Heart right ventricle (tissue), 16 donors: ENCODE measurements around the gene CDK5RAP3. TPM values are rescaled to one million over a fixed set of nuclear protein-coding genes. Genes with fewer than 3 reads are reported as not detected.

Experiments used
- ATAC-seq, 8 donors: fragments of 200-7000 bp; cut with Tn5 transposase; one replicate each; pipeline ENCODE4 v1.9.1; 2020; ENCODE audit warnings: mild to moderate bottlenecking in 8 of 8, moderate library complexity in 8 of 8, moderate number of reproducible peaks in 1 of 8
- DNase-seq, 2 donors: peaks; one replicate each; pipeline ENCODE4 v3.0.0-alpha.2; 2020
- H3K27ac ChIP-seq, 10 donors: fragments of 200-600 bp; sonication (generic) in 2 of 10; one replicate each; pipeline versions ENCODE4 v1.5.0 to v1.8.0; 2020 to 2022; ENCODE audit warnings: mild to moderate bottlenecking in 3 of 10
- H3K27me3 ChIP-seq, 7 donors: fragments of 200-600 bp; one replicate each; pipeline ENCODE4 v1.8.0; 2021 to 2022; ENCODE audit warnings: mild to moderate bottlenecking in 2 of 7
- H3K36me3 ChIP-seq, 9 donors: fragments of 200-600 bp; sonication (generic) in 1 of 9; one replicate each; pipeline versions ENCODE4 v1.5.0 to v1.8.0; 2020 to 2022; ENCODE audit warnings: mild to moderate bottlenecking in 2 of 9
- H3K4me1 ChIP-seq, 9 donors: fragments of 200-600 bp; sonication (generic) in 1 of 9; one replicate each; pipeline versions ENCODE4 v1.5.0 to v1.8.0; 2020 to 2022; ENCODE audit warnings: mild to moderate bottlenecking in 4 of 9
- H3K4me3 ChIP-seq, 10 donors: fragments of 200-600 bp; sonication (generic) in 2 of 10; one replicate each; pipeline versions ENCODE4 v1.5.0 to v1.8.0; 2020 to 2022; ENCODE audit warnings: mild to moderate bottlenecking in 7 of 10, moderate library complexity in 2 of 10
- H3K9me3 ChIP-seq, 11 donors: fragments of 200-600 bp in 10 of 11; sonication (generic) in 2 of 11; one replicate each; pipeline versions ENCODE4 v1.5.0 to v1.8.0; 2013 to 2022; ENCODE audit warnings: mild to moderate bottlenecking in 2 of 11, control low read depth in 1 of 11, moderate library complexity in 1 of 11
- WGBS, 2 donors: extraction: QIAGEN DNeasy Blood & Tissue Kit; methylation state at CpG; one replicate each; pipeline ENCODE4 v1.1.7; 2013; ENCODE audit warnings: inconsistent platforms in 1 of 2; 5-methylcytosine and 5-hydroxymethylcytosine counted together
- intact Hi-C, 10 donors: fragments of 100-400 bp; cut with DNase I; formaldehyde crosslinking; loops; one replicate each; pipeline versions ENCODE4 v1.11.1 to v1.14.2; 2022
- polyA plus RNA-seq, 2 donors: library from polyadenylated mRNA; stranded (reverse); fragments of 200-250 nt; gene quantifications; one replicate each; pipeline ENCODE4 v1.2.3, GENCODE V29; 2013
- total RNA-seq, 10 donors: library from RNA; stranded (reverse); fragmentation: NEBNext Ultra II Directional in 3 of 10; extraction: Animal tissue kit (Norgen Biotek cat#: 25700) in 3 of 10; gene quantifications; one replicate each; pipeline versions ENCODE4 v1.2.1 to v1.2.4, GENCODE V29; 2021 to 2023
- TF ChIP-seq, protein P1 (sequence below), 9 donors: fragments of 200-600 bp; sonication (generic) in 2 of 9; IDR thresholded peaks; one replicate each; pipeline versions ENCODE4 v1.5.0 to v1.8.0; 2021 to 2022; ENCODE audit warnings: antibody characterized with exemption in 9 of 9, mild to moderate bottlenecking in 5 of 9, moderate library complexity in 1 of 9
- donor health status: Arrhythmogenic right ventricular cardiomyopathy.
- donor health status: ischemic (EF 13 %, LVEDD 7.1; RV severe dilation, severe dysfunction).
- donor health status: healthy with polysubstance abuse.
- donor health status: DM: no; HTN: yes; CAD: no.
- donor health status: DM: no; HTN: no; CAD: no.
- donor health status: ischemic (EF 25% LVEDD 6.9; RV normal size, moderate dysfunction).
- donor health status: ischemic (EF 25% LVEDD 5.7; RV mildly dilated, moderate dysfunction).
- donor health status: healthy.
- donor health status: DM: yes; HTN: yes; CAD: no.
- donor health status: Ischemic cardiomyopathy.
- donor health status: ischemic (EF 35%, LVEDD 5.7; RV mildly dilated, moderate dysfunction).
- donor health status: nonischemic (EF 11% LVEDD 7.7; RV severe dilation, severe dysfunction).
- donor health status: DM: yes; HTN: yes; CAD: no.
- donor health status: PGD.
- donor health status: ischemic (EF 29% LVEDD 5.4; RV normal size, mild dysfunction).
- donor health status: nonischemic (EF 23%, LVEDD 6.1; RV moderate dilation, normal function).

CDK5RAP3 gene
- total and polyA plus RNA-seq, 12 donors, result 44.0 to 143 (median 64.2) TPM

DNA sequence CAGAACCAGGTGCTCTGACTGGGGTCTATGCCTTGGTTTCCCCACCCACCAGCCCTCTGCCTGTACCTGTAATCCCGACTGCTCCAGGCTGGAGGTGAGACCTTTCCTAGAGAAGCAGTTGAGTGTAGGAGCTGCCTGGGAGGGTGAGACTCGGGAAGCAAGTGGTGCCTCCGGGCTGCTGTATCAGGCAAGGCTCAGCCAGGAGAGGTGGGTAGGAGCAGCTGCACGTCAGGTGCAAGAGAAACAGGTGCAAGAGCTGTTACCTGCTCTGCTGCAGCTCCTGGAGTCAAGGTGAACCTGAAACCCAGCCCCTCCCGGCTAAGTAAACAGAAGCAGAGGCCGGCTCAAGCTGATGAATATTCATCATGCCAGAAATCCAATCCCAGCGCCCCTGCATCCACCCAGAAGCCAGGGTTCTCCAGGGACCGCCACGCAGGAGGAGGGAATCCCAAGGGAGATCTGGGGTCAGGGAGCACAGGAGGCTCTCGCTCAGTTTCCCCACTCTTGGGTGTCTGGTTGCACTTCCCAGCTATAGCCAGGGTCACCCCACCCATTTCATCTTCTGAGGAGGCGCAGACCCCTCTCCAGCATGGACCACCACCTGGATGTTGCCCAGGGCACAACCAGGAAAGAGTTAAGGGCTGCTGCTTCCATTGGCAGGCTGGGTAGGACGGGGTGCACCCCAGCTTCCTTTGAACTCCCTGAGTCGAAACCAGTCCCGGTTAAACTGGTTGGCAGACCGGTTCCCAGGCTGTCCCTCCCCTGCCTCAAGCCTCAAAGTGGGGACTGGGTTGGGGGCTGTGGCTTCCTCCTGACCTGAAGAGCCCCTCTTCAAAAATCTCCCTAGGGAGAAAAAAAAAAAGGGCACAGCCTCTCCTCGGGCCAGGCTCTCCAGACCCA, 13.1 kb upstream of the CDK5RAP3 start, which contains the start of gene PRR15L:
TSS of gene PRR15L (minus strand) at position 293 of the 900 bp plus-strand sequence. CDS start 4,649 bp downstream, outside the sequence.
- ATAC-seq (no peak), DNase-seq (no peak)
- Histone ChIP-seq H3K27ac (no peak within 1 kb of the TSS), H3K4me3 (no peak within 1 kb of the TSS), H3K27me3 (no peaks in the 10 kb centered on the region), H3K36me3 (no peaks in the 10 kb centered on the region), H3K9me3 (peaks cover 0 to 5% (median 0%) of the 10 kb centered on the region in 11 donors), H3K4me1 (no peaks in the 10 kb centered on the region)
- intact Hi-C loops, result loop anchor here in 1 of 10 donors (10.0 kb wide), 1 partner anchor 57 kb away; no protein-coding TSS in a partner anchor
- 51 to 57% methylated on average over 16 of the region's 16 CpGs for WGBS, 2 donors
- TF ChIP-seq, protein P1, sequence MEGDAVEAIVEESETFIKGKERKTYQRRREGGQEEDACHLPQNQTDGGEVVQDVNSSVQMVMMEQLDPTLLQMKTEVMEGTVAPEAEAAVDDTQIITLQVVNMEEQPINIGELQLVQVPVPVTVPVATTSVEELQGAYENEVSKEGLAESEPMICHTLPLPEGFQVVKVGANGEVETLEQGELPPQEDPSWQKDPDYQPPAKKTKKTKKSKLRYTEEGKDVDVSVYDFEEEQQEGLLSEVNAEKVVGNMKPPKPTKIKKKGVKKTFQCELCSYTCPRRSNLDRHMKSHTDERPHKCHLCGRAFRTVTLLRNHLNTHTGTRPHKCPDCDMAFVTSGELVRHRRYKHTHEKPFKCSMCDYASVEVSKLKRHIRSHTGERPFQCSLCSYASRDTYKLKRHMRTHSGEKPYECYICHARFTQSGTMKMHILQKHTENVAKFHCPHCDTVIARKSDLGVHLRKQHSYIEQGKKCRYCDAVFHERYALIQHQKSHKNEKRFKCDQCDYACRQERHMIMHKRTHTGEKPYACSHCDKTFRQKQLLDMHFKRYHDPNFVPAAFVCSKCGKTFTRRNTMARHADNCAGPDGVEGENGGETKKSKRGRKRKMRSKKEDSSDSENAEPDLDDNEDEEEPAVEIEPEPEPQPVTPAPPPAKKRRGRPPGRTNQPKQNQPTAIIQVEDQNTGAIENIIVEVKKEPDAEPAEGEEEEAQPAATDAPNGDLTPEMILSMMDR (IDR thresholded peaks at IDR 0.05), result no peak

DNA sequence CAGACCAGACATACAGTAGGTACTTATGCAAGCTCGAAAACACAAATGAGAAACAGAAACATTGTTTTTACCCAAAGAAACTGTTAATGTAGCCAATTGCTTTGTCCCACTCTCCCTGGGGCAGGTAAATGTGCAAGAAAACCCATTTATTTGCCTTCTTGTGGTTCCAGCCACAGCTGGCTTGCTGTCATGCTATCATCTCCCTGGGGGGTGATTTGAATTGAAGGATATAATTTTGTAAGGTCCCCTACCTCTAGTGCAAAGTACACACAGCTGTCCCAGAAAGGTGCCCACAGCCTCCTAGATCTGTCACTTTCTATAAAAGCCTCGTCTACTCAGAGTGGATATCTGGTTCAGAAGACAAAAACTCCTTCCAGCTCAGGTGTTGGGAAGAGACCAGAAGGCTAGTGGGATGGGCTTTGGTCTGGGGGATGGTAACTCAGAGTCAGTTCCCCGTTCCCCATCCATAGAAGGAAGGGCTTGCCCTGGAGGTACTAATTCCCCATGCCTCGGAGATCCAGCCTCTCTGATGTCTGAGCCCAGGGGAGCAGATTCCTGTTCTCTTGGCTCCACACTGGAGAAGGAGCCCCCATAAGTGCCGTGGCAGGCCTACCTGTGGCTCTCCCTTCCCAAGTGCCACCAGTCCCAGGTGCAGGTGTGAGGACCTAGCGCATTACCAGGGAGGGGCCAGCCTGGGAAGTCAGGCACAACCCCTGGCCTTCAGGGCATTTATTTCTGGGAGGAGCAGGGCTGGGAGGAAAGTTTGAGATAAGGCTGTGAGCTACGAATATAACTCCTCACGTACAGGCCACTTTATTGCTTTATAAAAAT, 10.9 kb upstream of the CDK5RAP3 start:
- ATAC-seq (no peak), DNase-seq (no peak)
- H3K9me3 ChIP-seq, result peaks cover 0 to 5% (median 0%) of the 10 kb centered on the region in 11 donors
- H3K27ac ChIP-seq, result no peak overlapping the region
- intact Hi-C loops, result loop anchor here in 3 of 10 donors (5.0 to 10.0 kb wide), 3 partner anchors 55 to 115 kb away; partner anchors contain the start of gene SCRN2 (in 1 of the 3)
- 67 to 75% methylated on average over 8 of the region's 8 CpGs for WGBS, 2 donors
- H3K27me3 ChIP-seq, result no peaks in the 10 kb centered on the region
- H3K4me1 ChIP-seq, result no peaks in the 10 kb centered on the region
- TF ChIP-seq, protein P1 (IDR thresholded peaks at IDR 0.05), result no peak
- no peak overlapping the region for H3K4me3 ChIP-seq
- H3K36me3 ChIP-seq, result no peaks in the 10 kb centered on the region

DNA sequence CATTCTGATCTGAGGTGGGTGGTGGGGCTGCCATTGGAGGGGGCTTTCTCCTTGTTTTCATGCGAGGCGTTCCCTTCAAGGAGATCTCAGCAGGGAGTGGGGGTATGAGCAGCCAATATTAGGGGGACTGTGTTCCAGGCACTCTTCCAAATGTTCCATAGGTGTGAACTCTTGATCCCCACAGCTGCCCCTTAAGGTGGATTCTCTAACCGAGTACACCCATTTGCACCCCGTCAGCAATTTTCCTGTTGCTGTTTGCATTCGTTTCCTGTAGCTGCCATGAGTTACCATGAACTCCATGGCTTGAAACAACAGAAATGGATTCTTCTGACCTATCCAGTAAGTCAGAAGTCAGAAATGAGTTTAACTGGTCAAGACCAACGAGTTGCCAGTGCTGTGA, 9.5 kb upstream of the CDK5RAP3 start:
- TF ChIP-seq, protein P1 (IDR thresholded peaks at IDR 0.05), result no peak
- 81 to 87% methylated on average over 6 of the region's 6 CpGs for WGBS, 2 donors
- DNase-seq (no peak), ATAC-seq (no peak)
- no peaks in the 10 kb centered on the region for H3K4me1 ChIP-seq
- H3K36me3 ChIP-seq, result no peaks in the 10 kb centered on the region
- intact Hi-C loops, result loop anchor here in 2 of 10 donors (5.0 to 10.0 kb wide), 2 partner anchors 114 to 117 kb away; partner anchors contain the start of gene SCRN2 (in 1 of the 2)
- no peak overlapping the region for H3K4me3 ChIP-seq
- H3K27ac ChIP-seq, result no peak overlapping the region
- H3K9me3 ChIP-seq, result peaks cover 0 to 5% (median 0%) of the 10 kb centered on the region in 11 donors
- H3K27me3 ChIP-seq, result no peaks in the 10 kb centered on the region

DNA sequence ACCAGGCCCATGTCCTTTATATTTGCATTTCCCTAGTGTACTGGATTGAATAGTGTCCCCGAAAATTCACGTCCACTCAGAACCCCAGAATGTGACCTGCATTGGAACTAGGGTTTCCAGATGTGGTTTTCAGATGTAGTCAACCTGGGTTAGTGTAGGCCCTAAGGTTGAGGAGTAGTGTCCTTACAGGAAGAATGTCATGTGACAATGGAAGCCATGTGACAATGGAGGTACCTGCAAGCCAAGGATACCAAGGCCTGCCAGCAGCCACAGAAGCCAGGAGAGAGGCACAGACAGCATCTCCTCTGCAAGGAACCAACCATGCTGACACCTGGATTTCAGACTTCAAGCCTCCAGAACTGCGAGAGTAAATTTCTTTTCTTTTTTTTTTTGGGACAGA, 8.0 kb upstream of the CDK5RAP3 start:
- DNase-seq (no peak), ATAC-seq (no peak)
- Histone ChIP-seq H3K27me3 (no peaks in the 10 kb centered on the region), H3K4me1 (no peaks in the 10 kb centered on the region), H3K4me3 (no peak overlapping the region), H3K9me3 (peaks cover 0 to 5% (median 0%) of the 10 kb centered on the region in 11 donors), H3K36me3 (no peaks in the 10 kb centered on the region), H3K27ac (no peak overlapping the region)
- 80 to 90% methylated on average over 3 of the region's 3 CpGs for WGBS, 2 donors
- intact Hi-C loops, result loop anchor here in 2 of 10 donors (5.0 to 10.0 kb wide), 2 partner anchors 116 to 118 kb away; partner anchors contain the start of gene SCRN2 (in 1 of the 2)
- TF ChIP-seq, protein P1 (IDR thresholded peaks at IDR 0.05), result no peak
